GM06990 (cell line): ENCODE measurements around the gene FANCD2OS.
"Not testable (repeated sequence)": the region's sequence is repeated elsewhere in the genome, so short reads cannot be mapped to it uniquely, and the experiment has no call there.

Experiments used
- DNase-seq: peaks from one replicate; pipeline ENCODE4 v3.0.0-alpha.2; 2011; ENCODE audit not compliant: insufficient read length; ENCODE audit errors: extremely low read depth
- H3K27me3 ChIP-seq: replicated peaks from 2 replicates; pipeline ENCODE4 v1.6.0; 2011; ENCODE audit warnings: low read length; ENCODE audit not compliant: control insufficient read depth, insufficient read depth
- H3K36me3 ChIP-seq: 2 replicates; pipeline ENCODE4 v1.5.1; 2011; ENCODE audit warnings: low read length; ENCODE audit not compliant: control insufficient read depth, insufficient read depth
- H3K4me3 ChIP-seq: replicated peaks from 2 replicates; pipeline ENCODE4 v1.5.1; 2011; ENCODE audit warnings: low read depth, mild to moderate bottlenecking, control low read depth, low read length
- CTCF ChIP-seq: IDR thresholded peaks from 2 replicates; pipeline ENCODE4 v1.5.1; 2011; ENCODE audit warnings: low read length, control low read depth, mild to moderate bottlenecking, inconsistent platforms; ENCODE audit not compliant: insufficient read depth, poor library complexity, severe bottlenecking

Gene FANCD2OS

GRCh38 chr3:10090179-10090578 lies 17.9 kb downstream of the FANCD2OS start:
- no peak overlapping the region for H3K4me3 ChIP-seq
- TF ChIP-seq CTCF: no peak
- no peaks in the 10 kb centered on the region for H3K27me3 ChIP-seq
- DNase-seq: no peak
- peaks cover 6% of the 10 kb centered on the region for H3K36me3 ChIP-seq

- no peak for DNase-seq
- H3K36me3 ChIP-seq: peaks cover 7% of the 10 kb centered on the region
- no peak for TF ChIP-seq CTCF
- no peak overlapping the region for H3K4me3 ChIP-seq
- no peaks in the 10 kb centered on the region for H3K27me3 ChIP-seq
These were observed 19.8 kb downstream of the FANCD2OS start for GRCh38 chr3:10088256-10088655.

GRCh38 chr3:10085738-10086137 lies 22.3 kb downstream of the FANCD2OS start:
- Histone ChIP-seq H3K36me3 (peaks cover 8% of the 10 kb centered on the region), H3K4me3 (no peak overlapping the region), H3K27me3 (no peaks in the 10 kb centered on the region)
- DNase-seq: no peak
- no peak for TF ChIP-seq CTCF

GRCh38 chr3:10081871-10082270 lies 26.2 kb downstream of the FANCD2OS start:
- Histone ChIP-seq H3K36me3 (peaks cover 8% of the 10 kb centered on the region), H3K27me3 (no peaks in the 10 kb centered on the region), H3K4me3 (no peak overlapping the region)
- no peak for DNase-seq
- TF ChIP-seq CTCF: no peak

GRCh38 chr3:10074666-10075065 lies 33.4 kb downstream of the FANCD2OS start:
- DNase-seq: no peak
- peaks cover 4% of the 10 kb centered on the region for H3K36me3 ChIP-seq
- no peak for TF ChIP-seq CTCF
- no peaks in the 10 kb centered on the region for H3K27me3 ChIP-seq
- no peak overlapping the region for H3K4me3 ChIP-seq

GRCh38 chr3:10070077-10070476 lies 38.0 kb downstream of the FANCD2OS start:
- not testable (repeated sequence) for H3K27me3 ChIP-seq, DNase-seq, H3K36me3 ChIP-seq, H3K4me3 ChIP-seq
